HG02763 (cell line): Measurements from ENCODE around the gene ASGR1.
"Not testable (repeated sequence)": the region's sequence is repeated elsewhere in the genome, so short reads cannot be mapped to it uniquely, and the experiment has no call there.

Experiments used
- ATAC-seq: cut with Tn5 transposase; IDR thresholded peaks from one replicate; pipeline ENCODE4 v1.9.1; 2021; ENCODE audit warnings: mild to moderate bottlenecking, moderate library complexity; ENCODE audit not compliant: unreplicated experiment

The ASGR1 gene

DNA sequence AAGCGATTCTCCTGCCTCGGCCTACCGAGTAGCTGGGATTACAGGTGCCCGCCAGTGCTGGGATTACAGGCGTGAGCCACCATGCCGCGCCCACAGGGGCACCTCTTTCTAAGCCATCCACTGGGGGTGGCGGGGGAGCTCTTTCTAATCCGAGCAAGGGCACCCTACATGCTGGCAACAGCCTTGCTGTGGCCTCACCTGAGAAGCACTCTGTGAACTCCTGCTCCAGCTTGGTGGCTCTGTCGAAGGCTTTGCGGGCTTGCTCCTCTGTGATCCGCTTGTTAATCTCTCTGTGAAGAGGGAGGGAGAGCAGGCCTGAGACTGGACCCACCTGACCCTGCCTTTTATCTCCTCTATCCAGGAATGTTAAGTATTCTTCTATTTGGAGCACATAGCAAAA lies 11.9 kb upstream of the ASGR1 start:
- no peak for ATAC-seq

DNA sequence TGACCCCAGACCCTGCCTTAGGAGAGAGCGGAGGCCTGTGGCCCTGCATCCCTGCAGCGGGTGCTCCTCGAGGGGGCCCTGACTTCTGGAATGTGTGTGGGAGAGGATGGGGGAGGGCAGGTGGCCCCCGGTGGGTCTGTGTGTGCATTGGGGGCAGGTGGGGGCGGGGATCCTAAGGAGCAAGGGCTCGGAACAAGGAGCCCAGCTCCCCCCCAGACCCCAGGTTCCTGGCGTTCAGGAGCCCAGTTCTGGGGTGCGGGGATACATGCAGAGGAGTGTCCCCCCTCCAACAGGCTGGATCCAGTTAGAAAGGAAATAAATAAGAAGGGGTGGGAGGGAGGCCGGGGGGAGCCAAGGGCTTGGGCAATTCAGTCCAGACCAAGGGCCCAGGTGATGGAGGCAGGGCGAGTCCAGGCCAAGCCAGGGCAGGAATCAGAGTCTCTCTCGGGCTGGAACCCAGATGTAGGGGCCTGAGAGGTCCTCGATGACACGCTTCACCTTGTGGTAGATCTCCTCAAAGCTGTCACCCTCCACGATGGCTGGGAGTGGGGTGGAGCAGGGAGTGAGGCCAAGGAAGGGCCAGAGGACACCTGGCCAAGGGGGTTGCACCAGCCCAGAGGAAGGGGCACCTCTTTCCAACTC lies 11.2 kb upstream of the ASGR1 start:
- no peak for ATAC-seq

DNA sequence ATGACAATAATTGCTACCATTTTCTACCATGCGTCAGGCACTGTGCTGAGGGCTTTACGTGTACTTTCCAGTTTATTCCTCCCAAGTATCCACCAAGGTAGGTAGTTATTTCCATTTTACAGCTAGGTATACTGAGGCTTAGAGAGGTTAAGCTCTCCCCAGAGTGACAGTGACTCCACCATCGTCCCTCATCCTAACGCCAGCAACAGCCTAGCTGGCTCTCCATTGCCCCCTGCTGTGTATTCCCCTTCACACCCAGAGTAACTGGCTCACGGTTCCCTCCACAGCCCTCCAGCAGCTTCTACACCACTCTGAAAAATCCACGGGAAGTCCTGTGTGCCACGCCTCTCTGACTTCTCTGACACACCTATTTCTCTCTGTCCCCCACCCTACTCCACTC lies 7.1 kb upstream of the ASGR1 start:
- ATAC-seq = no peak

DNA sequence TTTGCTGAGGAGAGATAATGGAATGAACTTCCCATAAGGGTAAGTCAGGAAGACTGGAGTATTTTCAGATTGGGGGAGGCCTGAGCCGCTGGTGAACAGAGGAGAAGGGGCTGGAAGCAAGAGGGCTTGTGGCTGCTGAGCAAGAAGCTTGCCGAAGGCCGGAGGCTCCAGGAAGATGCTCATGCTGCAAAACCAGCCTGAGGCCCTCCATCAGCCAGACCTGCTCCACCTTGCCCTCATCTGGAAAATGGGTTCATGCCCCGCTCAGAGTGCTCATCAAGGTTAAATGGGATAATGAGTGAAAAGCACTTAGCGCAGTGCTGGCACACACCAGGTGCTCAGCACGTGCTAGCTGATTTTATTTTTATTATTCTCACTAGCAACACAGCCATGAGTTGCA lies 5.5 kb upstream of the ASGR1 start:
- no peak for ATAC-seq

DNA sequence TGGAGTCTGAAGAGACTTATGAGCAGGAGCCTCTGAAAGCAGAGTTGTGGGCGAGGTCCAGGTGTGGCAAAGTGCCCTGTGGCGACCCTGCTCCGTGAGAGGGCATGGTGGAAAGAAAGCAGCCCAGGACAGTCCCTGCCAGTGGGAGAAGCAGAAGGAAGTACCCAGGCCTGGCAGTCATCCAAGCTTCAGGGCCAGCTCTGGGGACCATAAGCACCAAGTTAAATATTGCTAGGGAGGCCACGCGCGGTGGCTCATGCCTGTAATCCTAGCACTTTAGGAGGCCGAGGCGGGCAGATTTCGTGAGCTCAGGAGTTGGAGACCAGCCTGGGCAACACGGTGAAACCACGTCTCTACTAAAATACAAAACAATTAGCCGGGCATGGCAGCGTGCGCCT lies 4.9 kb upstream of the ASGR1 start:
- ATAC-seq = no peak

DNA sequence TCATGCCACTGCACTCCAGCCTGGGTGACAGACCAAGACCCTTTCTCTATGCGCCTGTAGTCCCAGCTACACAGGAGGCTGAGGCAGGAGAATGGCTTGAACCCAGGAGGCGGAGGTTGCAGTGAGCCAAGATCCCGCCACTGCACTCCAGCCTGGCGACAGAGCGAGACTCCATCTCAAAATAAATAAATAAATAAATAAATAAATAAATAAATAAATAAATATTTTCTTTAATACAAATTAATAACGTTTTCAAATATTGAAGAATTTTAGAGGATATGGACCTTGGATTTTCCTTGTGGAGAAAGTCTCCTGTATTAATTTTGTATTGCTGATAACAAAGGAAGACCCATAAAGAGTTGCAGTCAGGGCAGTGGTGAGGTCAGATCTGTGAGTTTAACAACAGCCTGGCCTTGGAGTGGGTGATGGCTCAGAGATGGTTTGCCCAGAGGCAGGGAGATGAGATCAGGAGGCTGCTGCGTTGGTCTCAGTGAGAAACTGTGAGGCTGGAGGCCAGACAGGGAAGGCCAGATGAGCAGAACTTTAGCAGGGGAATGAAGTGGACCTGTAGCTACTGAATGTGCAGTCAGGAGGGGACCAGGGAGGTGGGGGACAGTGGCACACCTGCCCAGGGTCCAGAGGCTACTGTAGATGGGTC lies 4.4 kb upstream of the ASGR1 start:
- ATAC-seq = no peak

DNA sequence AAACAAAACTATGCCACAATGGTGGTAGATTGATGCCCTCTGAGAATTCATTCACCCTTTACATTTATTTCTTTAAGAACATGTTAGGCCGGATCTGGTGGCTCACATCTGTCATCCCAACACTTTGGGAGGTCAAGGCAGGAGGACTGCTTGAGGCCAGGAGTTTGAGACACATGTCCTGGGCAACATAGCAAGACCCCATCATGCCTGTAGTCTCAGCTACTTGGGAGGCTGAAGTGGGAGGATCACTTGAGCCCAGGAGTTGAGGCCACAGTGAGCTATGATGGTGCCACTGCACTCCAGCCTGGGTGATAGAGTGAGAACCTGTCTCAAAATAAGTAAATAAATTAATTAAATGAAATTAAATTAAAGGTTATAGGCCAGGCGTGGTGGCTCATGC lies 2.9 kb upstream of the ASGR1 start:
- ATAC-seq = not testable (repeated sequence)

DNA sequence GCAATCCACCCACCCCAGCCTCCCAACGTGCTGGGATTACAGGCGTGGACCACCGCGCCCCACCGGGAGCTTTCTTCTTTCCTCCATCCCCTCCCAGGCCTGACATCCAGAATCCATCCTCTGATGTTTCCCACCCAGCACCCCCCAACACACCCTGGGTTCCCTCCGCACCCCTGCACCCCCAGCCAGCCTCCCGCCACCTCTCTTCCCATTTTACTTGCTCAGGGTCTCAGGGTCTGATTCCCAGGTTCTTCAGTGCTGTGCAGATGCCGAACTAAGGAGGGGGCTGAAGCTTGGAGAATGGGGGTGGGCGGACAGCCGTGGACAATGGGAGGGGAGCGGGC lies 225 bp downstream of the ASGR1 start:
- no peak for ATAC-seq

DNA sequence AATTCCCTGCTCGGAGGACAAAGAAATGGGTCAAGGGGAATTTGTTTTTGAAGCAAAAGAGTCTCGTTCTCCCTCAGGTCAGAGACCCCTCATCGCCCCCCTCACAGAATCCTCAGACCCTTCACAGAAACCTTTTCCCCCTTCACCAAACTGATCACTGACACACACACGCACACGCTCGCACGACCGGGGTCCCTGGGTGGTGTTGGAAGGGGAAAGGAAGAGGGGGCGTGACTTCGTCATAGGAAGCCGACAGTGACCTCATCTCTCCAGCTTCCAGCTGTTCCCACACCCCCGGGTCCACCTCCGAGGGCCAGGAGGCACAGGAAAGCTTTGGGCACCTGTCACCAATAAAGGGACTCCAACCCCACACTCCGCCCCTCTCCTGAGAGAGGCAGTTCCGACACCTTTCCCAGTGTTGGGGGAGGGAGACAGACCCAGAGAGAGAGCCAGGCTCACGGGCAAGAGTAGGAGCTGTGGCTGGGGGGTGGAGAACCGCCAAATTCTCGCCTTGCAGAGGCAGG lies 1.2 kb downstream of the ASGR1 start:
- no peak for ATAC-seq

DNA sequence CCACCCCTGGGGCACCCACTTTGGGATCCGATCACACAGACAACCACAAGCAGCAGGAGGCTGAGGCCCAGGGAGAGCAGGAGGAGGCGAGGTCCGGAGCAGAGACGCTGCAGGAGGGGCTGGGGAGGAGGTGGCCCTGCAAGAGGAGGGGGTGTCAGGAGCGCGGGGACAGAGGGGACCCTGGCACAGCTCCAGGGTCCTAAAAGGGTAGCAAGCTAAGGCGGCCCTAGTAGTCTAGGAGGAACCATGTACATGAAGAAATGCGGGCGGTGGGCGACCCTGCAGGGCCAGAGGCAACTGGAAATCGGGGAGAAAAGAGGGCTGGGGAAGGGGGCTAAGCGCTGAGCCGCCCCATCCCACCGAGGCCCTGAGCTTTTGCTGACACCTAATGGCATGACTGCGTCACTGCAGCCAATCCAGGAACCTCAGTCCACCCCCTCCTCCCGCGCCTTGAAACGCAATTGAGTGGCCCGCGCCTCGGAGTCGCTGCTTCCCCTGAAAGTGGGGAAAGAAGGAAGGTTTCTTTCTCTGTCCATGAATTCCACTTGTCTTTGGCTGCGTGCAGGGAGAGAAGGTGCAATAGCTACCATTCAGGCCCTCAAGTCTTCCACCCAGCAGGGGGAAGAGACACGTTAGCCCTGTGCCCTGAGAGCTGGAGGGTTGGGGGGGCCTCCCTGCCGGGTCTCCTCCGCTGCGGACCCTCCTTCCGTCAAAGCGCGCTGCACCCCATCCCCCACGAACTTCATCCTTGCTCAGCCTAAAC lies 1.8 kb downstream of the ASGR1 start:
- no peak for ATAC-seq

DNA sequence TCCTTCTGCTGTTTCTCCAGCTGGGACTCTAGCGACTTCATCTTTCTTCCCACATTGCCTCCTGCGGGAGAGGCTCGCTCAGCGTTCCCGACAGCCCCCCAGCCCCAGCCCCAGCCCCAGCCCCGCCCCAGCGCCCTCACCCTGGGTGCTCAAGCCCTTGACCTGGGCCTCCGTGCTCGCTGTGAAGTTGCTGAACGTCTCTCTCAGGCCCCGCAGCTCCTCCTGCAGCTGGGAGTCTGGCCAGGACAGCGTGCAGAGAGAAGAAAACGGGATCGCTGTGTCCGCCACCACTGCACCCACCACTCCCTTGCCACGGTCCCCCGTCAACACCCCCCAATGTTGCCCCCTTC lies 2.4 kb downstream of the ASGR1 start:
- ATAC-seq = no peak

DNA sequence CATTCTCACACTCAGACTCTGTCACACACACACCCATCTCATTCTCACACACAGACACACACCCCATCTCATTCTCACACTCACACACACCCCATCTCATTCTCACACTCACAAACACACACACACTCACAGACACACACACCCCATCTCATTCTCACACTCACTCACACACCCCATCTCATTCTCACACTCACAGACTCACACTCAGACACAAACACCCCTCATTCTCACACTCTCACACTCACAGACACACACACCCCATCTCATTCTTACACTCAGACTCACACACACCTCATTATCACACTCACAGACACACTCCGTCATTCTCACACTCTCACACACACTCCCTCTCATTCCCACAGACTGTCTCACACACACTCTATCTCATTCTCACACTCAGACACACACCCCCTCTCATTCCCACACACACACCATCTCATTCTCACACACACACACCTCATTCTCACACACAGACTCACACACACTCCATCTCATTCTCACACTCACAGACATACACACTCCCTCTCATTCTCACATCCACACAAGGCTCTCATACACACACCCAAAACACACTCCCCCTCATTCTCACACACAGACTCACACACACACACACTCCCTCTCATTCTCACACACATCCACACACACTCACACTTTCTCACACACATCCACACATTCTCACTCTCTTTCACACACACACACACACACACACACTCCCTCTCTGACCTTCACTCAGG lies 2.9 kb downstream of the ASGR1 start:
- no peak for ATAC-seq

DNA sequence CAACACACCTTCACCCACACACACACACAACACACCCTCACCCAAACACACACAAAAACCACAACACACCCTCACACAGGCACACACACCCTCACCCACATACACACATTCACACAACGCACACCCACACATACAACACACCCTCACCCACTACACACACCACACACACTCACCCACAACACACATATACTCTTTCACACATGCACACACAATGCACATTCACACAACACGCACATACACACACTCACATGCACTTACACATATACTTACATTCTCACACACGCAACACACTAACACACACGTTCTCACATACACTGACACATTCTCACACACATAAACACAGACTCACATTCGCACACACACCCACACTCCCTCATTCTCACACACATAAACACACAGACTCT lies 3.8 kb downstream of the ASGR1 start:
- ATAC-seq = no peak

DNA sequence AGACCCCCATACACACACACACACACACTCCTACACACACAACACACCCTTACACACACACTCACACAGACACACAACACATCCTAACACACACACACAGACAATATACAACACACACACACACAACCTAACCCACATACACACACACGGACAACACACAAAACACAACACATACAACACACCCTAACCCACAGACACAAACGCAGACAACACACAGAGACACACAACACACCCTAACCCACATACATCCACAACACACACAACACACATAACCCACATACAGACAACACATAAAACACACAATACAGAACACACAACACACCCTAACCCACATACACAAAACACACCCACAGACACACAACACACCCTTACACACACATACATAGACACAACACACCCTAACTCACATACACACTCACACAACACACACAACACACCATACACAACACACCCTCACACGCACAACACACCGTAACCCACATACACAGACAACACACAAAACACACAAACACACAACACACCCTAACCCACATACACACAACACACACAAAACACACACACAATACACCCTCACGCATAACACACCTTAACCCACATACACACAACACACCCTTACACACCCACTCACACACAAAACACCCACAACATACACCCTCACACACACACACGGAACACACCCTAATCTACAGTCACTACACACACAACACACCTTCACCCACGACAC lies 4.4 kb downstream of the ASGR1 start:
- no peak for ATAC-seq

DNA sequence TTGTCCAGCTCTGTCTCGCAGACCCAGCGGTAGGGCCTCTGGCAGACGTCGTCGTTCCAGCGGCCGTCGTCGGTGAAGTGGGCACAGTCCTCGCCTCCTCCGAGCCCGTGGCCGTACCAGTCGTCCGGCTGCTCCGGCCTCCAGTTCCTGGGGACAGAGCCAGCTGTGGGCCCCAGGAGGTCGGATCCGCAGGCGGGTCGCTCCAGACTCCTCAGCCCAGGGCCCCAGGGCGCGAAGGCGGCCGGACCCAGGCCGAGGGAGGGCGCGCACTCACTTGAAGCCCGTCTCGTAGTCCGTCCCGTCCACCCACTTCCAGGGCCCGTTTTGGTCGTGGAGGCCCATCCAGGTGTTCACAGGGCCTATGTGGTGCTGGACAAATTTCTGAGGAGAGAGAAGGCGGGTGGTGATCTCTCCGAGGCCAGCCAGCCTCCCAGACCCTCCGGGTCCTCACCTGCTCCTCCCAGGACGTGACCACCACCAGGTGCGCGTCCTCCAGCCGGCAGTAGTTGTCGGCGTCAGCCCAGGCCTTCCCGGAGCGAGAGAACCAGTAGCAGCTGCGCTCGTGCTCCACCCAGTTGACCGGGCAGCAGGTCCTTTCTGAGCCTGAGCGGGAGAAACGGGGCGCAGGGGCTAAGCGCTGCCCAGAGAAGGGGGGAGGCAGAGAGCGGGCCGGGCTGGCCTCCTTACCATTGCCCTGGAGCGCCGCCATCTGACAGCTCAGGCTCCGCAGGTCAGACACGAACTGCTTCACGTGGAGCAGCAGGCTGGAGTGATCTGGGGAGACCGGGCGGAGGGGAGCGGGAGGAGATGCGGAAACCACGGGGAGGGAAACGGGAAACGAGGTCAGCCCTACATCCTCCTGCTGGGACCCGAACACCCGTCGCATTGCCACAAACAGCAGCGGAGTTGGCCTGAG lies 5.2 kb downstream of the ASGR1 start:
- no peak for ATAC-seq

DNA sequence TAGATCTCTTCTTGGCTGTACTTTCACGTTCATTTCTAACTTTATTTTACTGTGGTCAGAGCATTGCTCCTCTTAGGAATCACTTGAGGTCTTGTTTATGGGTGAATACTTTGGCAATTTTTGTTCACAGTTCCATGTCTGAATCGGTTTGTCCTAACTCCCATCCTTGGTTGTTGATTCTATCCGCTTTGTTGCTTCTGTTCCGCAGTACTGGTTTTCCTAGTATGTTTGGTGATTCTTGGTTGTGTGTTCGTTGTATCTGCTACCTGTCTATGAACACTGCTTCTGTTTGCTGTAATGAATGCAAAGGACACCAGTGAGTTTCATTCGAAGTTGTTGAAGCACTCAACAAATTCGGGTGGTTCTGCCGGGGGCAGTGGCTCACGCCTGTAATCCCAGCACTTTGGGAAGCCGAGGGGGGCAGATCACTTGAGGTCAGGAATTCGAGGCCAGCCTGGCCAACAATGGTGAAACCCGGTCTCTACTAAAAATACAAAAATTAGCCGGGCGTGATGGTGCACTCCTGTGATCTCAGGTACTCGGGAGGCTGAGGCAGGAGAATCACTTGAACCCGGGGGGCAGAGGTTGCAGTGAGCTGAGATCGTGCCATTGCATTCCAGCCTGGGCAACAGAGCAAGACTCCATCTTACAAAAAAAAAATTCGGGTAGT lies 6.5 kb downstream of the ASGR1 start:
- ATAC-seq = not testable (repeated sequence)

DNA sequence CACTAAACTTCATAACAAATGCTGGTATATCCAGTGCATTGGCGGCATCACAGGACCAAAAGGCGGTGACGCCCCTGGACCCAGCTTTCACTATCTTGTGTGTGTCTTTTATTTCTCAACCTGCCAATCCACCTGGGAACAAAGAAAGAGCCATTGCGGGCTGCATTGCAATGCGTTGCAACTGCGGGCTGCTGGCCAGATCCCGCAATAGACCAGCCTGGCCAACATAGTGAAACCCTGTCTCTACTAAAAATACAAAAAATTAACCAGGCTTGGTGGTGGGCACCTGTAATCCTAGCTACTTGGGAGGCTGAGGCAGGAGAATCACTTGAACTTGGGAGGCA lies 9.6 kb downstream of the ASGR1 start:
- ATAC-seq = not testable (repeated sequence)

DNA sequence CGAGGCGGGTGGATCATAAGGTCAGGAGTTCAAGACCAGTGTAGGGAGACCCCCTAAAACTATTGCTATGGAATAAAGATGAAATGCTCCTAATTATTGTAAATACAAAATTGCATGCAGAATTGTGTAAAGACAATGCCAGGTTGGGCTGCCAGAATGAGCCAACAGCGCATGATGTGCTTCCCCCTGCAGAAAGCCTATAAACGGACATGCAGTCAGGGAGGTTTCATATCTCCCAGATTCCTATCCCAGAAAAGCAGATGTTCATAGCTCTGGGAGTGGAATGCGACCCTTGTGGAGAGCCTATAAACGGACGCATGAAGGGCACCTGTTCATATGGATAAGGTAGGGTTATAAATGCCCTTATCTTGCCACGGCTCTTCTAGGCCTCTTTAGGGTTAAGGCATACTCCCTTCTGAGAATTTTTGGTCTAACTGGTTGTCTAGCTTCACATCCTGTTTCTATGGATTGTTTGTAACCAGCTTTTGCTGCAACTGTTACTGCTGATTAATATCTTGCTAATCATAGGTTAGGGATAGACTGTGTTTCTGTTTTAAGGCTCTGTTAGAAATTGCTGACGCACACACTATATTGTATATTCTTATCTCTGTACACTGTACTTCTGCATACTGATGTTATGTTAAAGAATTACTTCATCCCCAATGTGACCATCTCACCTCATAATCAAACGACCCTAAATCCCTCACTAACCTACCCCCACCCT lies 10.2 kb downstream of the ASGR1 start:
- not testable (repeated sequence) for ATAC-seq

DNA sequence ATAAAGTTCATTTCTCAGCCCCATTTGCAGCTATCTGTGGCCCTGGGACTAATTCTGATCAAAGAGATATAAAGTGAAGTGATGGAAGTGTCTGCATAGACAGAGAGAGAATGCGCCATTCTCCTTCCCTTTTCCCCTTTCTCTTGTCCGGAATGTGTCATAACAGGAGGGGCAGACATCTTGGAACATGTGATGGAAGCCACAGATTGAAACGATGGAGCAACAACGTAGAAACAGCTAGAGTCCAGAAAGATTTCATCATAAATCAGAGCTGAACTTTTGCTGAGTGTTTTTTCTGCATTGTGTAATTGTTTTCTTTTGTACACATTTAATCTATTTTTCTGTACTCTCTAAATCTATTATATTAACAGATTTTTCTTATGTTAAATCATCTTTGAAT lies 11.3 kb downstream of the ASGR1 start:
- ATAC-seq = no peak
